Spinal cord (tissue), 10 donors: ENCODE results near the gene LAMTOR4. TPM values are rescaled to one million over a fixed set of nuclear protein-coding genes. Genes with fewer than 3 reads are reported as not detected.
"Not testable (repeated sequence)": the region's sequence is repeated elsewhere in the genome, so short reads cannot be mapped to it uniquely, and the experiment has no call there.

Experiments used
- DNase-seq, 6 donors: peaks; one replicate each; pipeline versions ENCODE4 v3.0.0 to v3.0.0-alpha.2; 2013 to 2015; ENCODE audit warnings: low spot score in 6 of 6, low read depth in 4 of 6
- H3K27ac ChIP-seq: one replicate; pipeline ENCODE4 v1.5.1; 2013; ENCODE audit warnings: low read depth, low read length, control low read depth
- H3K27me3 ChIP-seq: one replicate; pipeline ENCODE4 v1.6.1; 2013; ENCODE audit warnings: low read length; ENCODE audit not compliant: control insufficient read depth, insufficient read depth
- H3K36me3 ChIP-seq: one replicate; pipeline ENCODE4 v1.6.1; 2013; ENCODE audit warnings: low read length; ENCODE audit not compliant: control insufficient read depth, insufficient read depth
- H3K4me1 ChIP-seq: one replicate; pipeline ENCODE4 v1.6.1; 2013; ENCODE audit warnings: low read length; ENCODE audit not compliant: control insufficient read depth, insufficient read depth
- H3K4me3 ChIP-seq: one replicate; pipeline ENCODE4 v1.5.1; 2013; ENCODE audit warnings: low read depth, low read length, control low read depth
- H3K9me3 ChIP-seq: one replicate; pipeline ENCODE4 v1.6.1; 2013; ENCODE audit warnings: low read length; ENCODE audit not compliant: control insufficient read depth, insufficient read depth
- WGBS: methylation state at CpG from one replicate; pipeline ENCODE4 v1.1.5; 2013; ENCODE audit warnings: missing lambda C conversion rate; ENCODE audit not compliant: insufficient coverage; 5-methylcytosine and 5-hydroxymethylcytosine counted together
- polyA plus RNA-seq, 2 donors: library from polyadenylated mRNA; unstranded; fragments of 120-200 nt; gene quantifications; one replicate each; pipeline ENCODE4 v1.2.1, GENCODE V29; 2013; ENCODE audit not compliant: insufficient read length in 2 of 2
- total RNA-seq, 2 donors: library from RNA; depleted of rRNA in 1 of 2; stranded (reverse); fragments of 120-200 nt in 1 of 2; fragments of >200 nt in 1 of 2; gene quantifications; one replicate each; pipeline versions ENCODE4 v1.2.3 to v1.2.4, GENCODE V29; 2013 to 2014
- donor health status: healthy.

Gene LAMTOR4
- total and polyA plus RNA-seq, 4 donors: 59.2 to 160 (median 144) TPM

- H3K27ac ChIP-seq: peak overlapping the region; percentile 2
- WGBS: 57% methylated on average over 1 of the region's 1 CpG
These were observed 20.1 kb upstream of the LAMTOR4 start for GRCh38 chr7:100128637-100128963.

DNA sequence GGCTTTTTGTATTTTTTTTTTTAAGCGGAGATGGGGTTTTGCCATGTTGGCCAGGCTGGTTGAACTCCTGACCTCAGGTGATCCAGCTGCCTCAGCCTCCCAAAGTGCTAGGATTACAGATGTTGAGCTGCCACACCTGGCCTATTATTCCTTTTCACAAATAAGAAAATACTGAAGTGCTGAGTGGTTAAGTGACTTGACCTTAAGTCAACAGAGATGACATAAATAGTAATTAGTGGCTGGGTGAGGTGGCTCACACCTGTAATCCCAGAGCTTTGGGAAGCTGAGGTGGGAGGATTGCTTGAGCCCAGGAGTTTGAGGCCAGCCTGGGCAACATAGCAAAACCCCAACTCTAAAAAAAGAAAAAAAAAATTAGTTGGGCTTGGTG, 18.5 kb upstream of the LAMTOR4 start:
- peaks cover 36% of the 10 kb centered on the region for H3K4me1 ChIP-seq
- WGBS: 100% methylated on average over 1 of the region's 1 CpG
- not testable (repeated sequence) for H3K4me3 ChIP-seq, H3K36me3 ChIP-seq, H3K27ac ChIP-seq, DNase-seq, H3K27me3 ChIP-seq, H3K9me3 ChIP-seq

More at GRCh38 chr7:100128637-100128963, 20.1 kb upstream of the LAMTOR4 start:
- DNase-seq: no peak
- H3K9me3 ChIP-seq: no peaks in the 10 kb centered on the region
- H3K36me3 ChIP-seq: peaks cover 9% of the 10 kb centered on the region
- no peaks in the 10 kb centered on the region for H3K27me3 ChIP-seq
- H3K4me1 ChIP-seq: peaks cover 36% of the 10 kb centered on the region
- H3K4me3 ChIP-seq: no peak overlapping the region

- no peak overlapping the region for H3K4me3 ChIP-seq
- peak in 3 of 6 donors; percentile 39 to 89 (median 81) for DNase-seq
These were observed 17.9 kb upstream of the LAMTOR4 start for GRCh38 chr7:100130608-100131453.

GRCh38 chr7:100132126-100132525, 16.6 kb upstream of the LAMTOR4 start:
- H3K27ac ChIP-seq: no peak overlapping the region
- WGBS: no CpG with 5 or more reads among the region's 7 CpGs
- no peaks in the 10 kb centered on the region for H3K27me3 ChIP-seq
- no peak overlapping the region for H3K4me3 ChIP-seq
- H3K4me1 ChIP-seq: peaks cover 20% of the 10 kb centered on the region
- H3K36me3 ChIP-seq: no peaks in the 10 kb centered on the region
- no peak for DNase-seq
- H3K9me3 ChIP-seq: no peaks in the 10 kb centered on the region

More at GRCh38 chr7:100130608-100131453, 17.9 kb upstream of the LAMTOR4 start:
- Histone ChIP-seq H3K9me3 (no peaks in the 10 kb centered on the region), H3K27ac (no peak overlapping the region), H3K36me3 (no peaks in the 10 kb centered on the region), H3K4me1 (peaks cover 31% of the 10 kb centered on the region), H3K27me3 (no peaks in the 10 kb centered on the region)
- 10% methylated on average over 24 of the region's 24 CpGs for WGBS

DNA sequence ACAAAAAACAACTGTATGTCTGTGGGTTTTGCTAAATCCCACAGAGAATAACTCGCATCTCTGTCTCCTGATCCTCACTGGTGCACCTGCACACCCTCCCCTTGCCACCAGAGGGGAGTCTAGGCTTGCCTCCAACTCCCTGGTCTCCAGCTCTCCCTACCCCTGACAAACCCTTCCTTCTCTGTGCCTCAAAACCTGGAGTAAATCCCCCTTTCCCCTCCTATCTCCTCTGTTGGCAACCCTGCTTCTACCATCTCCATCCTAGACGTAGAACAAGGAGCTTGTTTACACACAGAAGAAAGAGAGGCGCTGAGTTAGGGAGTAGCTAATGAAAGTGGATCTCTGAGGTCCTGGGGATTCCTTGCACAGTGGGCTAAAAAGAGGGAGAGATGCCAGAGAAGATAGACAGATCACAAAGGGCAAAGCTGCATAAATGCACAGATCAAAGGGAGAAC, 16.0 kb upstream of the LAMTOR4 start:
- H3K4me3 ChIP-seq: no peak overlapping the region
- H3K9me3 ChIP-seq: no peaks in the 10 kb centered on the region
- H3K27me3 ChIP-seq: no peaks in the 10 kb centered on the region
- H3K36me3 ChIP-seq: no peaks in the 10 kb centered on the region
- peak overlapping the region; percentile 7 for H3K27ac ChIP-seq
- peak in 3 of 6 donors; percentile 33 to 76 (median 47) for DNase-seq
- H3K4me1 ChIP-seq: peaks cover 20% of the 10 kb centered on the region
- 7% methylated on average over 2 of the region's 3 CpGs for WGBS

- Histone ChIP-seq H3K27me3 (no peaks in the 10 kb centered on the region), H3K27ac (no peak overlapping the region), H3K9me3 (no peaks in the 10 kb centered on the region), H3K4me1 (no peaks in the 10 kb centered on the region), H3K36me3 (no peaks in the 10 kb centered on the region), H3K4me3 (no peak overlapping the region)
- 87% methylated on average over 6 of the region's 13 CpGs for WGBS
- no peak for DNase-seq
These were observed 10.6 kb upstream of the LAMTOR4 start for GRCh38 chr7:100137851-100138760.

- Histone ChIP-seq H3K9me3 (no peaks in the 10 kb centered on the region), H3K36me3 (no peaks in the 10 kb centered on the region), H3K27ac (no peak overlapping the region), H3K27me3 (no peaks in the 10 kb centered on the region), H3K4me1 (no peaks in the 10 kb centered on the region), H3K4me3 (no peak overlapping the region)
- DNase-seq: no peak
- no CpG with 5 or more reads among the region's 3 CpGs for WGBS
These were observed 7.2 kb upstream of the LAMTOR4 start for GRCh38 chr7:100141555-100141949.

DNA sequence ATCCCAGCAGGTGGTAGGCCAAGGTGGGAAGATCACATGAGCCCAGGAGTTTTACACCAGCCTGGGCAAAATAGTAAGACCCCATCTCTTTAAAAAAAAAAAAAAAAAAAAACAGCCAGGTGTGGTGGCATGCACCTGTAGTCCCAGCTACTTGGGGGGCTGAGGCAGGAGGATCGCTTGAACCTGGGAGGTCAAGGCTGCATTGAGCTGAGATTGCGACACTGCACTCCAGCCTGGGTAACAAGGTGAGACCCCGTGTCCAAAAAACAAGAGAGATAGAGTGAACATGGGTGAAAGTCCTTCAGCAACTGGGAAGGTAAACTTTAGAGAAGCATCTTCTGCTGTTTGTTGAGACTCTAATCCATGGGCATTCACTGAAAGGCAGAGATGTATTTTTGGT, 6.3 kb upstream of the LAMTOR4 start:
- no peak overlapping the region for H3K27ac ChIP-seq
- 91% methylated on average over 3 of the region's 3 CpGs for WGBS
- H3K4me1 ChIP-seq: no peaks in the 10 kb centered on the region
- no peak overlapping the region for H3K4me3 ChIP-seq
- DNase-seq: no peak
- H3K27me3 ChIP-seq: no peaks in the 10 kb centered on the region
- H3K36me3 ChIP-seq: no peaks in the 10 kb centered on the region
- H3K9me3 ChIP-seq: no peaks in the 10 kb centered on the region

GRCh38 chr7:100146350-100146749, 2.4 kb upstream of the LAMTOR4 start:
- not testable (repeated sequence) for H3K27ac ChIP-seq, H3K36me3 ChIP-seq, H3K4me3 ChIP-seq, H3K27me3 ChIP-seq, DNase-seq, H3K9me3 ChIP-seq
- H3K4me1 ChIP-seq: peaks cover 20% of the 10 kb centered on the region
- no CpG with 5 or more reads among the region's 4 CpGs for WGBS
